GM21360 (cell line): Measurements from ENCODE around the gene ATP6V1B1.

ENCODE experiments used
- ATAC-seq: cut with Tn5 transposase; IDR thresholded peaks from one replicate; pipeline ENCODE4 v1.9.1; 2021; ENCODE audit warnings: mild to moderate bottlenecking, moderate library complexity; ENCODE audit not compliant: unreplicated experiment

The ATP6V1B1 gene

GRCh38 chr2:70926042-70926441 lies 9.7 kb upstream of the ATP6V1B1 start:
- no peak for ATAC-seq

GRCh38 chr2:70927138-70927537 lies 8.6 kb upstream of the ATP6V1B1 start:
- ATAC-seq: no peak

GRCh38 chr2:70927641-70928040 lies 8.1 kb upstream of the ATP6V1B1 start:
- ATAC-seq: no peak

- no peak for ATAC-seq
These were observed 7.3 kb upstream of the ATP6V1B1 start for GRCh38 chr2:70928366-70928765.

GRCh38 chr2:70930371-70931329 lies 5.0 kb upstream of the ATP6V1B1 start:
- ATAC-seq: no peak

- no peak for ATAC-seq
These were observed 4.2 kb upstream of the ATP6V1B1 start for GRCh38 chr2:70931376-70932000.

GRCh38 chr2:70932631-70933230 lies 3.0 kb upstream of the ATP6V1B1 start:
- ATAC-seq: no peak

GRCh38 chr2:70934981-70935380 lies 719 bp upstream of the ATP6V1B1 start:
- ATAC-seq: no peak

- ATAC-seq: no peak
These were observed 672 bp downstream of the ATP6V1B1 start for GRCh38 chr2:70936165-70936978.

- ATAC-seq: no peak
These were observed 1.5 kb downstream of the ATP6V1B1 start for GRCh38 chr2:70936979-70937811.

GRCh38 chr2:70937866-70938585 lies 2.3 kb downstream of the ATP6V1B1 start:
- no peak for ATAC-seq

GRCh38 chr2:70938586-70938950 lies 2.9 kb downstream of the ATP6V1B1 start:
- ATAC-seq: no peak

- no peak for ATAC-seq
These were observed 3.5 kb downstream of the ATP6V1B1 start for GRCh38 chr2:70939001-70939838.

GRCh38 chr2:70939839-70940580 lies 4.3 kb downstream of the ATP6V1B1 start:
- no peak for ATAC-seq

- no peak for ATAC-seq
These were observed 5.5 kb downstream of the ATP6V1B1 start for GRCh38 chr2:70941186-70941585.

GRCh38 chr2:70941701-70942100 lies 6.0 kb downstream of the ATP6V1B1 start:
- no peak for ATAC-seq

GRCh38 chr2:70942396-70943204 lies 6.9 kb downstream of the ATP6V1B1 start:
- no peak for ATAC-seq
